ENCODE results near the gene STK25.

GRCh38 chr2:241511091-241511741 lies 2.8 kb upstream of the STK25 start:
- TF ChIP-seq CTCF (conservative IDR thresholded peaks at IDR 0.05) (no peak), ZFX (IDR thresholded peaks at IDR 0.05) (no peak)

All from C4-2B (cell line).